Cardiac muscle cell (in vitro differentiated cells and primary cell): ENCODE data around the gene BRD1. TPM values are rescaled to one million over a fixed set of nuclear protein-coding genes. Genes with fewer than 3 reads are reported as not detected.
A peak's percentile ranks its signal among the peaks of the same experiment; 100 is the strongest.

Experiments used
- DNase-seq, 2 donors: peaks; one replicate each; pipeline versions ENCODE4 v3.0.0 to v3.0.0-alpha.2; 2010 to 2017; ENCODE audit warnings: low read depth in 1 of 2, low spot score in 1 of 2
- H3K27ac ChIP-seq: fragments of 200-600 bp; sonication (generic); 2 replicates; pipeline ENCODE4 v1.5.1; 2016
- H3K27me3 ChIP-seq: fragments of 200-600 bp; sonication (generic); 2 replicates; pipeline ENCODE4 v1.6.0; 2016; ENCODE audit warnings: control low read depth
- H3K36me3 ChIP-seq: fragments of 200-600 bp; sonication (generic); 2 replicates; pipeline ENCODE4 v1.5.1; 2016; ENCODE audit warnings: control low read depth
- H3K4me1 ChIP-seq: fragments of 200-600 bp; sonication (generic); 2 replicates; pipeline ENCODE4 v1.8.1; 2017; ENCODE audit warnings: low read depth, mild to moderate bottlenecking, mixed run types
- H3K4me3 ChIP-seq: fragments of 200-600 bp; sonication (generic); 2 replicates; pipeline ENCODE4 v1.5.1; 2016; ENCODE audit warnings: mild to moderate bottlenecking
- H3K9me3 ChIP-seq: fragments of 200-600 bp; sonication (generic); 2 replicates; pipeline ENCODE4 v1.5.1; 2017; ENCODE audit warnings: low read depth, mild to moderate bottlenecking, control low read depth
- CTCF ChIP-seq: IDR thresholded peaks from 2 replicates; pipeline ENCODE4 v1.5.1; 2012; ENCODE audit warnings: low read depth, mild to moderate bottlenecking, low read length
- polyA plus RNA-seq: library from polyadenylated mRNA; unstranded; fragments of >200 nt; fragmentation: Nextera tagmentation; extraction: Ambion mirVana; gene quantifications from 2 replicates; pipeline ENCODE4 v1.2.1, GENCODE V29; 2016
- total RNA-seq: library from RNA; depleted of rRNA; stranded (reverse); fragments of >200 nt; gene quantifications from 2 replicates; pipeline ENCODE4 v1.2.3, GENCODE V29; 2016

The BRD1 gene
- total and polyA plus RNA-seq, 2 experiments from 2014 or later: 25.8 to 40.9 TPM

DNA sequence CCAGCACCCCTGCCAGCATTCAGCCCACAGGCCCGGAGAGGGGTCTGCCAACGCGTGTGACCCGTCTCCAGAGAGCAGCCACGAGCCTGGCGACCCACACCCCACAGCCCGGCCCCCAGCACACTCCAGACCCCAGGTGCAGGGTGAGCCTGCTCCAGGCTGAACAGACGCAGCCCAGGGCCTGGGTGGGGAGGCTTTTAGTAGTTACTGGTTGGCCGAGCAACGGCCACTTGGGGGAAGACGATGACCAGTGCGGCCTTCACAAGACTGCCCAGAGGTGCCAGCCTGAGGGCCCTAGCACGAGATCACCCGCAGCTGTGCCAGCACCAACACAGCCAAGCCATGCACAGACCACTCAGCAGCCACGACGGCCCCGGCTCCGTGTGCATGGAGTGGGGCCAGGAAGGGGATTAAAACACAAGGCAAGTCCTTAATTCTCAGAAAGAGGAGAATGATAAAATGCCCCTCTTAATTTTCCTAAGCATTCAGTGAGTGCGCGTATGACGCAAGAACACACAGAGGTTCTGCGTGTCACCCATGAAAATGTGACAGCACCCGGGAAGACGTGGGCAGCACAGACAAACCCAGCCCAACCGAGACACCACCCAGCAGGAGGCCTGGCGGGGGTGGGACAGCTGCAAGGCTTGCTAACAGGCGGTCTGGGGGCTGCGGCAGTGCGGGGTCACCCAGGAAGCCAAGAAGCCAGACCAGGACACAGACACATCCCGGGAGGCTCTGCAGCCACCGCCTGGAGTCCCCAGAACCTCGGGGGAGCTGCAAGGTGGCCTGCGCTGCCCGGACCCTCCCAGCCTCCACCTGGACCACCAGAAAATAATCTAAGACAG is 47.6 kb downstream of the BRD1 start:
- no peak for DNase-seq
- no peak for TF ChIP-seq CTCF
- H3K36me3 ChIP-seq: peaks cover 12% of the 10 kb centered on the region
- no peak overlapping the region for H3K4me3 ChIP-seq
- H3K27me3 ChIP-seq: no peaks in the 10 kb centered on the region
- peak overlapping the region; percentile 73 for H3K27ac ChIP-seq
- H3K4me1 ChIP-seq: peaks cover 7% of the 10 kb centered on the region
- H3K9me3 ChIP-seq: no peaks in the 10 kb centered on the region

DNA sequence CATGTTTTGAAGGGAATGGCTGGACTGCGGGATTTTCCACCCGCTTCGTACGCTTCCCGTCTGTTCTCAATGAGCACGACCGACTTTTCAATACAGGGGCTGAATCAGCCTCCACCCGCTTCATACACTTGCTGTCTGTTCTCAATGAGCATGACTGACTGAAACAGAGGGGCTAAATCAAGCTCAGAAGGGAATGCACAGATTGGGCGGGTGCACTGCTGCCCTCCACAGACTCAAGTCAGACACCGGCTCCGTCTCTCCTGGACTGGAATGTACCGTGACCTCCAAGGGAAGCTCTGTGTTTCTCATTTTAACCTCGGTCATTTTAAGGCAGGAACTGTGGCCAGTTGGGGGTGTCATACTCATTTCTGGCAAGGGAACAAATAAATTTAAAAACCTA is 48.5 kb downstream of the BRD1 start:
- peak in 1 of 2 donors; percentile 18 for DNase-seq
- Histone ChIP-seq H3K27me3 (no peaks in the 10 kb centered on the region), H3K4me3 (no peak overlapping the region), H3K36me3 (peaks cover 19% of the 10 kb centered on the region), H3K27ac (peak overlapping the region; percentile 73), H3K4me1 (peaks cover 7% of the 10 kb centered on the region), H3K9me3 (no peaks in the 10 kb centered on the region)
- no peak for TF ChIP-seq CTCF

- Histone ChIP-seq H3K4me3 (no peak overlapping the region), H3K27ac (no peak overlapping the region), H3K27me3 (no peaks in the 10 kb centered on the region), H3K4me1 (peaks cover 7% of the 10 kb centered on the region), H3K36me3 (peaks cover 27% of the 10 kb centered on the region), H3K9me3 (no peaks in the 10 kb centered on the region)
- no peak for DNase-seq
- no peak for TF ChIP-seq CTCF
Measured at GRCh38 chr22:49777569-49778249, 50.0 kb downstream of the BRD1 start.

DNA sequence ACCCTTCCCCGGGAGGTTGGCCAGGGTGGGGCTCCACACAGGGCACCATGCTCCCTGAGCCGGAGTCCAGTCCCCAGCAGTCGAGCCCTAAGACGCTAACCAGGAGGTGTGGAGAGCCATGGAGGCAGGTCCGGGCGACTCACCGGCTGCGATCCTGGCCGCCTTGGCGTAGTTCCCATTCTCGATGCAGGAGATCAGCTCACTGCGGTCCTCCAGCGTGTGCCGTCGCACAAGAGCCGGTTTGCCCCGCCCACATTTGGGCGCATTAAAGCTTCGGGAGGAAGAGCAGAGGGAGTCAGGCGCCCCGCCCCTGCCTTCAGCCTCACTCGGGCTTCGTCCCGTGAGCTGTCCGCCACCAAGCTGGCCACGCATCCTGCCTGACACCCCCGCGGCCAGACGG is 50.8 kb downstream of the BRD1 start:
- Histone ChIP-seq H3K4me3 (no peak overlapping the region), H3K9me3 (no peaks in the 10 kb centered on the region), H3K27ac (no peak overlapping the region), H3K4me1 (peaks cover 7% of the 10 kb centered on the region), H3K27me3 (no peaks in the 10 kb centered on the region), H3K36me3 (peaks cover 31% of the 10 kb centered on the region)
- no peak for TF ChIP-seq CTCF
- no peak for DNase-seq

GRCh38 chr22:49775867-49776511 is 51.7 kb downstream of the BRD1 start:
- TF ChIP-seq CTCF: no peak

More at GRCh38 chr22:49775867-49776511, 51.7 kb downstream of the BRD1 start:
- Histone ChIP-seq H3K27ac (no peak overlapping the region), H3K4me3 (no peak overlapping the region), H3K36me3 (peaks cover 31% of the 10 kb centered on the region), H3K27me3 (no peaks in the 10 kb centered on the region), H3K9me3 (no peaks in the 10 kb centered on the region), H3K4me1 (peaks cover 7% of the 10 kb centered on the region)
- no peak for DNase-seq
